HTR-8/SVneo (cell line): ENCODE data around the gene CHERP.
"Not testable (repeated sequence)": the region's sequence is repeated elsewhere in the genome, so short reads cannot be mapped to it uniquely, and the experiment has no call there.

Experiments used
- DNase-seq: peaks from one replicate; pipeline ENCODE4 v3.0.0; 2011; ENCODE audit warnings: low spot score, mixed read lengths; ENCODE audit not compliant: insufficient read length
- FAIRE-seq: peaks from 2 replicates; lab custom pipeline; 2011; peaks lifted over from hg19 to GRCh38; lab: Jason Lieb, UNC

CHERP gene

DNA sequence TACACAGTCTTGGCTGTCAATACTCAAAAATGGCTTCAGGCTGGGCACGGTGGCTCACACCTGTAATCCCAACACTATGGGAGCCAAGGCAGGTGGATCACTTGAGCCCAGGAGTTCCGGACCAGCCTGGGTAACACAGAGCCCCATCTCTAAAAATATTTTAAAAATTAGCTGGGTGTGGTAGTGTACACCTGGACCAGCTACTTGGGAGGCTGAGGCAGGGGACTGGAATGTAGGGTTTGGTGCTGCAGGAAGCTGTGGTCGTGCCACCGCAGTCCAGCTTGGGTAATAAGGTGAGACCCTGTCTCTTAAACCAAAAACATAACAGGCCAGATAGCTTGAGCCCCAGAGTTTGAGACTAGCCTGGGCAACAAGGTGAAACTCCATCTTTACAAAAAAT is 6.7 kb upstream of the CHERP start:
- FAIRE-seq (no peak), DNase-seq (no peak)

DNA sequence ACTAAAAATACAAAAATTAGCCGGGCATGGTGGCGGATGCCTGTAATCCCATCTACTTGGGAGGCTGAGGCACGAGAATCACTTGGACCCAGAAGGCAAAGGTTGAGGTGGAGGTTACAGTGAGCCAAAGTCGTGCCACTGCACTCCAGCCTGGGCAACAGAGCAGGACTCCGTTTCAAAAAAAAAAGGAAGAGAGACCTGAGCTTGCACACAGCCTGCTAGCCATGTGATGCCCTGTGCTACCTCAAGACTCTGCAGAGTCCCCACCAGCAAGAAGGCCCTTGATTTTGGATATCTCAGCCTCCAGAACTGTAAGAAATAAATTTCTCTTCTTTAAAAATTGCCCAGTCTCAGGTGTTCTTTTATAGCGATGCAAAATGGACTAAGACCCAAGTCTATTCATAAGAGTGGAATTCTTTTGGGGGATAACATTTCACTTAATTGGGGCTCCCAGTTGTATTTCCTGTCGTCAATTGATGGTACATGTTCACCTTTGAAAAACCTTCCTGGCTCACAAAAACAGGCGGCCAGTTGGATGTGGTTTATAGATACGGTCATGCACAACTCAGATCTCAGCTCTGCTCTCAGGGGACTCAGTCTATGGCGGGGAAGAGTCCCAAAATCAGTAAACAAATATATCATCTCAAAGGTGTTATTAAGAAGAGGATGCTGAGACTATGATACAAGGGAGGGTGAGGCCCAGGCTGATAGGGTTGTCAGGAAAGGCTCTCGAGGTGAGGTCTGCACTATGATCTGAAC is 2.4 kb upstream of the CHERP start:
- DNase-seq: no peak

DNA sequence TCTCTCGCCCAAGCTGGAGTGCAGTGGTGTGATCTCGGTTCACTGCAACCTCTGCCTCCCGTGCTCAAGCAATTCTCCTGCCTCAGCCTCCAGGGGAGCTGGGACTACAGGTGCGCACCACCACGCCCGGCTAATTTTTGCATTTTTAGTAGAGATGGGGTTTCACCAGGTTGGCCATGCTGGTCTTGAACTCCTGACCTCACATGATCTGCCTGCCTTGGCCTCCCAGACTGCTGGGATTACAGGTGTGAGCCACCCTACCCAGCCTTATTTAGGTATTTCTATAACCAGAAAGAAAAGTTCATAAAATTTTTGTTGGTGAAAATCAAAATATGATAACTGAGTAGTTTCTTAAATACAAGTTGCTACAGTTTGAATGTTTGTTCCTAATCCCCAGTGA is 1.5 kb upstream of the CHERP start:
- FAIRE-seq, DNase-seq: not testable (repeated sequence)

More for the DNA sequence above, 2.4 kb upstream of the CHERP start:
- FAIRE-seq: no peak

DNA sequence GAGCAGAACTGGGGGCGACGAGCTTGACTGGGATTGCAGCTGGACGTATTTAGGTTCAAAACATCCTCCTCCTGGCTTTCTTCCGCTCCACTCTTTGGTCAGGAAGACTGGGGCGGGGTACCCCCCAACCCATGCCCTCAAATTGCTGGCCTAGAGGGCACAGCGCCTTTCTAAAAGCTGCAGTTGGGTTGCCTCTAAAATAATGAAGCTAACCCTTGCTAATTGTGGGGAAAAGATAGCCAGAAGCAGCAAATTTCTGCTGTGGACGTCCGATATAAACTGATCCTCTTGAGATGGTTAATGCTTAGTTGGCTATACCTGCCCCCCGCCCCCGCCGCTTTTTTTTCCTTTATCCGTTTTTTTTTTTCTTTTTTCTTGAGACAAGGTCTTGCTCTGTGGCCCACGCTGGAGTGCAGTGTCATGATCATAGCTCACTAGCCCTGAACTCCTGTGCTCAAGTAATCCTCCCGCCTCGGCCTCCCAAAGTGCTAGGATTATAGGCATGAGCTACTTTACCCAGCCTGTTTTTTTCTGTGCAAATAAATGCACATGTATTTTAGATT is 754 bp upstream of the CHERP start:
- no peak for FAIRE-seq
- no peak for DNase-seq

DNA sequence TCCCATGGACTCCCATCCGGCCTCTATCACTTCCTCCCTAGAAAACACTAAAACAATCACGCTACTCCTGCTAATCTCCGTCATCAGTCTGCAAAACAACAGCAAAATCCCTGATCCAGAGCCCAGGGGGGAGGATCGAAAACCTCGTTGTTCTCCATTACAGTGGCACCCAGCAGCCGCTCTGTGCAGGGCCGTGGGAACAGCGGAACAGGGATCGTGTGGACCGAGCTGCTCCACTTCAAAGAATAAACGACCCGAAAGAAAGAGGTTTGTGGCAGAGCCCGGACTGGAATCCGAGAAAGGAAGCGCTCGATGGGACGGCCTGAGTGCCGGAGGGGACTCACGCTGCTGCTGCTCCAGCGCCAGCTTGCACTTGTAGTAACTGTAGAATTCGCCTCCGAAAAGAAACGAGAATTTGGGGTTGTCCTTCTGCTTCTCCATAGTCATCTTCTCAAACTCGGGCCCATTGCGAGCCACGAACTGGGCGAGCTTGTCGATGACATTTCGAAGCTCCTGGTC is 652 bp downstream of the CHERP start:
- FAIRE-seq: no peak
- DNase-seq: no peak

DNA sequence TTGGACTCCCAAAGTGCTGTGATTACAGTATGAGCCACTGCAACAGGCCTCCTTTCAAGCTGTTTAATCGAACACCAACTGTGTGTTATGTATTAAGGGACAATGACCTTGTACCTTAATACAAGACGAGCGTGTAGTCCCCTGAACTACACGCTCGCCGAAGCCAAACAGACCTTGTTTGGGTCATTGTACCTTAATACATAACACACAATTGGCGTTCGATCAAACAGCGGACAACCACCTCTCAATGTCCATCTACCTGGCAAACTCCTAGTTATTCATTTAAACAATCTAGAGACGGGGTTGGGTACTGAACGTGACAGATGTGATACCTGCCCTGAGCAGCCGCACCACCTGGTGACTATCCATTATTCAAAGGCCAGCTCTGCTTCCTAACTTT is 1.3 kb downstream of the CHERP start:
- FAIRE-seq: no peak
- DNase-seq: no peak

DNA sequence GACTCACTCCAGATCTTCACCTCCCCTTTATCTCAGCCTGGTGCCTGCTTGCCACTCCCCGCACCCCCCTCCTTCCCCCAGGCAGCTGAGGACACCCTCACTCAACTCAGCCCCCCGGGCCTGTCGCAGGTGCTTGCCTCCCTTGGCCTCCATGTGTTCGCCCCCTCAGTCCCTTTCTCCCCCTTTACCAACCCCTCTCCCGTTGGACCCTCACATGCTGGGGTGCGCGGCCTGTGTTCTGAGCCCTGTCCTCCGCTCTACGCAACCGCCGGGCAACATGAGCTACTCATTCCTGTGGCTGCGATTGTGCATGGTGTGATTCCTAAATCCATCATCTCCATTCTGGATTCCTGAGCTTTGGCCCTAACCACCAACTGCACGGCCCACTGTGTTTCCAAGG is 5.1 kb downstream of the CHERP start:
- DNase-seq (no peak), FAIRE-seq (no peak)

DNA sequence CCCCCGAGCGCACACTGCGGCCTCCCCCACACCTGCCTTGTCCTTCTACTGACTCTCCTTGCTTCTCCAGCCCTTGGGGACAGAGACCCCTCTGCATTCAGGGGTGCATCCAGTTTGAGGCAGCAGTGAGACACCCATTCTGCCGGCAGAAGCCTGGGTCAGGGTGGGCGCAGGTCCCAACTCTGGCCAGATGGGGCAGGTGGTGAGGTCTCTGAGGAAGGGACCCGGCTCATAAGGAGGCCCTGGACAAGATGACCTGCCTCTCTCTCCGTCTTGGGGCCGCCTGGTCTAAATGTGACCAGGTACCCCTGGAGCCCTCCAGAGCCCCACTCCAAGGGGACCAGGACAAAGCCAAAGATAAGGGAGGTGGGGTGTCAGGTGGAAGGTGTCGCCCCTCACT is 6.1 kb downstream of the CHERP start:
- FAIRE-seq: no peak
- DNase-seq: no peak

DNA sequence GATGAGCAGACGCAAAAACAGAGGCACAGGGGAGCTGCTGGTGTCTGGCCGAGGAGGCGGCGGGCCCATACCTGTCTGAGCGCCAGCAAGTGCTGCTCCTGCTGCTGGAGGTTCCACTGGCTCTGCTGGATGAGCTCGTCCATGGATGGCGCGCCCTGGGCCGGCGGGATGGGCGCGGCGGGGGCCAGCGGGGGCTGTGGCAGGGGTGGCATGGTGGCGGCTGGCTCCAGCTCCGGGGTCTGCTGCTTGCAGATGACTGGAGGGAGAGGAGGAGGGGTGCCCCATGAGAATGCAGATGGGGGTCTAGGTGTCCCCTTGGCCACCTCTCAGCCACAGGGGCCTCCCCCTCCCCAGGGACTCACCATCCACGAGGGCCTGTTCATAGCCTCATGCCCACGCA is 6.9 kb downstream of the CHERP start:
- no peak for DNase-seq
- no peak for FAIRE-seq

DNA sequence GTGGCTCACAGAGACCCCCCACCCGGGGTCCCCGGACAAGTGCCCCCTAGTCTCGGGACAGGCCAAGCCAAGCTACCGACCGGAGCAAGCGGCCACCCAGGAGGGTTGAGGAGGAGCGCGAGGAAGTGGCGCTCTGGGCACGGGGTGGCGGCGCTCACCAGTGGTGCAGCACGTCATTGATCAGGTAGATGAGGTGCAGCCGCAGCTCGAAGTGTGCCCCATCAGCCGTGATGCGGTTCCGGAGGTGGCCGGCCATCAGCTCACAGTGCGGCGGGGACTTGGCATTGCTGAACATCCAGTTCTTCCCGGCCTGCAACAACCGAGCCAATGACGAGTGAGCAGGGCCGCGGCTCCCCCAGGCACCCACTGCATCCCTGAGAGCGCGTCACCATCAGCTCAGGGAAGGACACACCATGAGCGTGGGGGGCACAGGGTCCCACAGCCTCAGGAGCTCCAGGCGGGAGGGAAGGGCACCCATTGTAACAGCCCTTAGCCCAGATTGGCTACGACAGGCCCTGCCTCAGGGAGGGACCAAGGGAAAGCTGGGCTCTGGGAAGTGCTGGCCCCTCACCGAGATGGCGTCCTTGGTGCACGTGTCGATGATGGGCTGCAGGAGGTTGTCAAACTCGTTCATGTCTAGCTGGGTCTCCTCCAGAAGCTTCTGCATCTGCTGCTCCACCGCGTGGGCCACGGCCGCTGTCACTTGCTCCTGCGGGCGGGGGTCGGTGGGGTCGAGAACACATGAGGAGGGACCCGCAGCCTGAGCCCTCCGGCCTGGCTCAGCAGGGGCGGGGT is 9.6 kb downstream of the CHERP start:
- no peak for FAIRE-seq
- no peak for DNase-seq

DNA sequence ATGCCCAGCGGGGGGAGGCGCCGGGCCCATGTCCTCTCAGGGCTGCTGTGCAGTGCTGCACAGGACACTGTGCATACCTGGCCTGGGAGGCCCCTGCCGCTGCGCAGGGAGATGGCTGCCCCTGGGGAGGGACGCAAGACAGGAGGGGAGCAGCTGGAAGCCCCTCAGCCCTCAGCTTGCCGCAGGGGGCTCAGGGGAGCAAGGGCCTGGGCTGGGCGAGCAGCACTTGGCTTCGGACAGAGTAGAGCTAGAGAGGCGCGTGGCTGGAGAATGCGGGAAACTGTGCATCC is 10.9 kb downstream of the CHERP start:
- FAIRE-seq: no peak
- no peak for DNase-seq

DNA sequence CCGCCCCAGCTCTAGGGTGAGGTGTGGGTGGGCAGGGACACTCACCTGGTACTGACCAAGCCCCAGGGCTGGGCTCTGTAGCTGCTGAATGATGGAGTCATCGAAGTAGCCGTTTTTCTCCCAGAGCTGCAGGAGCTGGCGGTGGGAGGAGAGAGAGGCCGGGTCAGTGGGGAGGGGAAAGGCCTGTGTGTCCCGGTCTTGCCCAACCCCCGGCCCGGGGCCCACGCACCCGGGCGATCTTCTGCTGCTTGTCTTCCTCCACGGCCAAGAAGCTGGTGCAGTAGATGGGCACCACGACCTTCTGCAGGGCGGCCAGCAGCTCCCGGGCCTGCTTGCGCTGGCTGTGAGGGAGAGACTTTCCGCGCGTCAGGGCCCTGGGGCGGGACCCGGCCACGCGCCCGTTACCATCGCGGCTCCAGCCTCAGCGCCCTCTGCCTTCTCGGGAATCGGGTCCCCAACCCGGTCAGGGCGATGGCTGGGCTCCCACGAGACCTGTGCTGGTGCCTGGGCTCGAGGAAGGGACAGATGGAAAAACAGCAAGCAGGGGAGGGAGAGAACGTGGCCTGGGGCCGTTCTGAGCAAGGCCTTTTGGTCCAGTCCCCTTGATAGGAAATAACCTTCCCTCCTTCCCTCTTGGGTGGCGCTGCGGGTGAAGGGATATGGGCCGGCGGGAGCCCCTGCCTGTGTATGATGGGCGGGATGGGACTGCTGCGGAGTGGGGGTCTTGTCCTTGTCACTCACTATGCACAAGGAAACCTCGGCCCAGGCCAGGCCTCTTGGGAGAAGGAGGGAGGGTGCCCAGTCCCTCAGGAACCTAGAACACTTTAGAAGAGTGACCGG is 11.5 kb downstream of the CHERP start:
- no peak for FAIRE-seq
- no peak for DNase-seq

DNA sequence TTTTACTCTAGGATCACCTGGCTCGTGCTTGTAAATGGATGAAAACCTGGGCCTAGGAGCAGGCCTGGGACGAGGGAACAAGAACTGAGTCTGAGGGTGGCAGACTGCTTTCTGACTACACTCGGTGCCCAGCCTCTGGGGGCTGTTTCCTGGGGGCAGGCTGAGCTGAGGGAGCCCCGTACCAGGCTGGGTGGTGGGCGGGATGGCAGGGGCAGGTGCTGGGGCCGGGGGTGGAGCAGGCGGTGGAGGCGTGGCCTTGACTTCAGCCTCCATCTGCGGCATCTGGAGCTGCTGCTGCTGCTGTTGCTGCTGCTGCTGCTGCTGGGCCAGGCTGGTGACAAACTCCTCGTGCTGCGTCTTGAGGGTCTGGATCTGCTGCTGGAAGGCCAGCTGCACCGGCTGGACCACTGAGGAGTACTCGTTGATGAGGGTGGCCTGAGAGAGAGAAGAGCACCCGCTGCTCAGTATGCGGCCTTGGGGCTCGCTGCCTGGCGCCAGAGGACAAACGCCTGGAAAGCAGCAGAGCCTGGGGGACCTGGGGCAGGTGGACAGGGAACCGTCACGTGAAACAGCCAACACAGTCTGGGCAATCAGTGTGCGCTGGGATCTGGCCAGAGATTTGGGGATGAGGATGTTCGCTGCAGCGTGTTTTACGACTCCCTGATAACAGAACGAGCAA is 12.6 kb downstream of the CHERP start:
- FAIRE-seq (no peak), DNase-seq (no peak)

DNA sequence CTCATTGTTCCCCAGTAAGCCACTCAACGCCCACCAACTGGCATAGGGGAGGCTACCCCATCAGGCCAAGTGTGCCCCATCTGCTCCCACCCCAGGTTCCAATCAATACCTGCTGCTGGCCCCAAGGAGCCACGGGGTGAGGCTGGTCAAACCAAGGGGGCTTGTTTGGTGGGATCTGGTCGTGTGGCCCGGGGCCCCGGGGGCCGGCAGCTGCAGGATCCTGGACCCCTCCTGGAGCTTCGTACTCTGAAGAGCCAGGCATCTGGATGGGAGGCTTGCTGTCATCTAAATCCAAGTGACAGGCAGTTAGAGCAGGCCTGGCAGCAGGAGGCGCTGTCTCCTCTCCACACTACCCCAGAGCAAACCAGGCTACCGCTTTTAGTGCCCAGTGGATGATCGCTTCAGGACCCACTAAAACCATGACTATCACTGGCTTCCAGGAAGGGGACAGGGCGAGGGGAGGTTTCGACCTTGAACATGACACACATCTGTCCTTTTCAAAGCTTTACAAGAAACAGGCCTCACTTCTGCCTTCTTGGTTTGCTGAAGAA is 14.2 kb downstream of the CHERP start:
- DNase-seq (no peak), FAIRE-seq (no peak)

DNA sequence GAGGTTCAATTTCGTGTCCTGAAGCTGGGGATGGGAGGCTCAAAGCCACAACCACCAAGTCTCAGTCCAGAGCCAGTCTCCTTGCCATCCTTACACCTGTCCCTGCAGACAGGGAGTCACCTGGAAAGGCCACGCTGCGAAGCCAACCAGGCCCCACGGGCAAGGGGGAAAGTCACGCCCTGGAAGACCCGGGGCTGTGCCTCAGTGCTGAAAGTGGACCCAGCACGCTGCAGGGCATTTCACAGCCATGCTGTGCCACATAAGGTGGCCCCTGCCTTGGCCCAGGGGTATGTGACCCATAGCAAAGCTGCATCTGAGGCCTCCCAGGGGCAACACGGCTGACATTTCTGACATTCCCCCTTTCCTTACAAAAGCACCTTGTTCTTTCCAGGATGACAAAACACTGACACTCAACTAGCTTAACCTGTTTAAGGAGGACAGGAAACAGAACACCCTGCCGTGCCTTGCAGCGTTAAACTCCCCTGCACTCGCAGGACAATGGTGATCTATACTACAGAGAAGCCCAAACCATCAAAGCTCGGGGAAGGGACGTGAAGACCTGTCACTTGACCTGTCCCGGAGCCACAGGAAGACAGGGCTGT is 14.8 kb downstream of the CHERP start:
- FAIRE-seq: peak; percentile 40

DNA sequence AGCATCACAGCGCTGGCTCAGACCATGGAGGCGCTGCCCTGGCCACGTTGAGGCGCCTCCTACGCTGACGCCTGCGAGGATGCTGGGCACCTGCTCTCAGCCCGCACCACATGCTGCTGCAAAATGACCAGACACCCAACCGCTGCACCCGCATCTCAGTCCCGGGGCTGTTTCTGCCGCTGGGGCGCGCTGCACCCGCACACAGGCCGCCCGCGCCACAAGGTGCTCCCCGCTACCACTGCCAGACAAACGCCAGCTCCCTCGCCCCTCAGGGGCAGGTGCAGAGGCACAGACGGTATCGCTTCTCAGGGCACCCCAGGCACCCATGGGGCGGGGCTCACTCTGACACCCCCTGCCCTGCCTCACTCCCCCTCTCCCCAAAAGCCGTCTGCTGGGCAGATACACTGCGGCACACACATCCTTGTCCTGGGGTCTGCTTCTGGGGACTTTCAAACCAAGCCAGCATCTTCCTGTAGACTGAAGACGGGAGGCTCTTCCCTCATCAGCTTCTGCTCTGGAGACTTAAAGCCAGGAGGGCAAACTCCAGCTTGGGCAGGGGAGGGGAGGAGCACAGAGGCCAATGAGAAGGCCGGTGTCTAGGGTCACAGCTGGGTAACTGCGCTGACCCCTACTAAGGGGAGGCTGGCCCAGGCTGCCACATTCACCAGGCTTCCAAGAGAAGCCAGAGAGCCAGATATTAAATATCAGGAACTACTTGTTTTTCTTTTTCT is 16.3 kb downstream of the CHERP start:
- FAIRE-seq (no peak), DNase-seq (no peak)

More for the DNA sequence above, 14.8 kb downstream of the CHERP start:
- DNase-seq: no peak

DNA sequence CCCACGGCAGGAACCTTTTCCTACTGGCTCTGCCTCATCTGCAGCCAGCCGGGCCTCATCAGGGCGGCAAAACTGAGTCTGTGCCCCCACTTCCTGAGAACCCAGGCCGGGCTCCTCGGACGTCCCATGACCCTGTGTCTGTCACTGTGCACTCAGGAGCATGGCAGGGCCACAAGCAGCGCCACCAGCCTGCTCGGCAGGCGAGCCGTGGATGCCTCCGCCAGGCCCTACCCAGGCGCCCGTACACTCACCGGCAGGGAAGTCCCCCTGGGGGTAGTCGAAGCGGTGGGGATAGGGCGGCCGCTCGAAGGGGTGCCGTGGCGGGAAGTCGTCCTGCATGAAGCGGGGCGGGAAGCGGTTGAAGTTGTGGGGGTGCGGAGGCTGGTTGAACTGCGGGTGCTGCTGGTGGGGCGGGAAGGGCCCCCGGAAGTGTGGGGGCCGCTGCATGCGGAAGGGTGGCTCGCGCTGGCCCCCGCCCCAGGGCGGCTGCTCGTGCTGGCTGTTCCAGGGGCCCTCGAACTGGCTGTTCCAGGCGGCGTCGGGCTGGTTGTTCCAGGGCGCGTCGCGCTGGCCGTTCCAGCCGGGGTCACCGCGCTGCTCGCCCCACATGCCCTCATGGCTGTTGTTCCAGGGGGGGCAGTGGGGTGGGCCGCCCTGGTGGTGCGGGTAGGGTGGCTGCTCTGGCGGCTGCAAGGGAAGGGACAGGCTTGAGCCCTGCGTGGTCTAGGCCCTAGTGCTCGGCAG is 17.1 kb downstream of the CHERP start:
- FAIRE-seq: no peak
- no peak for DNase-seq
